Stimulated activated CD4-positive, alpha-beta T cell treated with anti-CD3 and anti-CD28 coated beads, Interleukin-2, amount 100 ng/mL, for 48 hours (primary cell): Measurements from ENCODE around the gene CREBRF.
A peak's percentile ranks its signal among the peaks of the same experiment; 100 is the strongest.
"Not testable (repeated sequence)": the region's sequence is repeated elsewhere in the genome, so short reads cannot be mapped to it uniquely, and the experiment has no call there.

Source experiments
- DNase-seq, 2 donors: peaks; one replicate each; pipeline ENCODE4 v3.0.0-alpha.2; 2020

CREBRF gene

DNA sequence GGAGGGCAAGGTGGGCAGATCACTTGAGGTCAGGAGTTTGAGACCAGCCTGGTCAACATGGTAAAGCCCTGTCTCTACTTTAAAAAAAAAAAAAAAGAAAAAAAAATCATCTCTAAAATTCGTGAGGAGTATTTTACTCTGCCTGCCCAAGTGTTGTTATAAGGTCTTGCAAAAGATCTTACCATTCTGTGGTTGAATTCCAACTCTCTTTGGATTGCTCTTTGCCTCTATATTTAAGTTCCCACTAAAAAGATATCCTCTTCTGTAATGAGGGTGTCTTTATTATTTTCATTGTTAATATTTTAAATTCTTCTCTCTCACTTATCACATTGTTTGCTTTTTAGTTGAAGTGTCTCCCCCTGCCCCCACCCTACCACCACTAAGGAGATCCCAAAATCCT lies 33.4 kb downstream of the CREBRF start:
- DNase-seq = no peak

DNA sequence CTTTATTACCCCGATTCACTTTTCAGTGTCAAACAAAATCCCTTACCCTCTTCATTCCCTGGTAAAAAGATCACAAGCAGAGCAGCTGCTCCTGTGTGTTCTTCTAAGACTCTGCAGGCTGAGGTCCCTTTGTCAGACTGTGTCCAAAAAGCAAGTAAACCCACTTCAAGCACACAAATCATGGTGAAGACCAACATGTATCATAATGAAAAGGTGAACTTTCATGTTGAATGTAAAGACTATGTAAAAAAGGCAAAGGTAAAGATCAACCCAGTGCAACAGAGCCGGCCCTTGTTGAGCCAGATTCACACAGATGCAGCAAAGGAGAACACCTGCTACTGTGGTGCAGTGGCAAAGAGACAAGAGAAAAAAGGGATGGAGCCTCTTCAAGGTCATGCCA lies 34.5 kb downstream of the CREBRF start:
- no peak for DNase-seq

DNA sequence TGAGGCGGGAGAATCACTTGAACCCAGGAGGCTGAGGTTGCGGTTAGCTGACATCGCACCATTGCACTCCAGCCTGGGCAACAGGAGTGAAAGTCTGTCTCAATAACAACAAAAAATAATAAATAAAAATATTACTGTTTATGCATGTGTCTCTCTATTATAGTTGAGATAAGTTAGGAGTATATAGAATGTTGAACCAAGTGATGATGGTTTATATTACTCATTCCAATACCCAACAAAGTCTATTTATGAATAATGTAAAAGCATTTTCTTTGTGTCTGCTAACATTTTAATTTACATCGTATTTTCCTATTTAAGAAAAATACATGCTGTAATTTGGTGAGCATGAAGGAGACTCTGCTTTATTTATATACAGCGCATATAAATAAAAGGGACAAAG lies 35.8 kb downstream of the CREBRF start:
- DNase-seq = no peak

DNA sequence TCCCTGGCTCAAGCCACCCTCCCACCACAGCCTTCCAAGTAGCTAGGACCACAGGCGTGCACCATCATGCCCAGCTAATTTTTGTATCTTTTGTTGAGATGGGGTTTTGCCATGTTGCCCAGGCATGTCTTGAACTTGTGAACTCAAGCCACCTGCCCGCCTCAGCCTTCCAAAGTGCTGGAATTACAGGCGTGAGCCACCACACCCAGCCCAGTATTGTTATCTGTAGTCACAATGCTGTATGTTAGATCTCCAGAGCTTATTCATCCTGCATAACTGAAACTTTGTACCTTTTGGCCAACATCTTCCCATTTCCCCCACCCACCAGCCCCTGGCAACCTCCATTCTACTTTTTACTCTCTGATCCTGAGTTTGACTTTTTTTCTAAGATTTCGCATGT lies 37.5 kb downstream of the CREBRF start:
- DNase-seq = no peak

DNA sequence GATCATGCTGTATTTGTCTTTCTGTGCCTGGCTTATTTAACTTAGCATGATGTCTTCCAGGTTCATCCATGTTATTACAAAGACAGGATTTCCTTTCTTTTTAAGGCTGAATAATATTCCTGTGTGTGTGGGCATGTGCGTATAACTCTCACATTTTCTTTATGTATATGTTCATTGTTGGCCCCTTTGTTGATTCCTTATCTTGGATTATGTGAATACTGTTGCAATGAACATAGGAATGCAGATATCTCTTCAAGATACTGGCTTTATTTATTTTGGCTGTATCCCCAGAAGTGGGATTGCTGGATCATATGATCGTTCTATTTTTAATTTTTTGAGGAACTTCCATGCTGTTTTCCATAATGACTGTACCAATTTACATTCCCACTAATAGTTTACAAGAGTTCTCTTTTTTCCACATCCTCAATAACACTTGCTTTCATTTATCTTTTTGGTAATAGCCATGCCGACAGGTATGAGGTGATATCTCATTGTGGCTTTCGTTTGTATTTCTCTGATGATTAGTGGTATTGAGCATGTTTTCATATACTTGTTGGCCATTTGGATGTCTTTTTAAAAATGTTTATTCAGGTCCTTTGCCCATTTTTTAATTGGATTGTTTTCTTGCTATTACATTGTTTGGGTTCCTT lies 38.0 kb downstream of the CREBRF start:
- DNase-seq = no peak

DNA sequence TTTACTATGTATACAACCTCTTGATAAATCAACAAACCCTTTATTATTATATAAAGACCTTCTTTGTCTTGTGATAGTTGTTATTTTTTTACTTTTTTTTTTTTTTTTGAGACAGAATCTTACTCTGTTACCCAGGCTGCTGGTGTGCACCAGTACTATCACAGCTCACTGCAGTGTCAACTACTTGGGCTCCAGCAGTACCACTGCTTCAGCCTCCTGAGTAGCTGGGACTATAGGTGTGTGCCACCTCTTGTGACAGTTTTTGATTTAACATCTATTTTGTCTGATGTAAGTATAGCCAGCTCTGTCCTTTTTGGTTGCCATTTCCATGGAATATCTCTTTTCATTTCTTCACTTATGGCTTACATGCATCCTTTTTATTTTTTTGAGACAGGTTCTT lies 42.6 kb downstream of the CREBRF start:
- no peak for DNase-seq

DNA sequence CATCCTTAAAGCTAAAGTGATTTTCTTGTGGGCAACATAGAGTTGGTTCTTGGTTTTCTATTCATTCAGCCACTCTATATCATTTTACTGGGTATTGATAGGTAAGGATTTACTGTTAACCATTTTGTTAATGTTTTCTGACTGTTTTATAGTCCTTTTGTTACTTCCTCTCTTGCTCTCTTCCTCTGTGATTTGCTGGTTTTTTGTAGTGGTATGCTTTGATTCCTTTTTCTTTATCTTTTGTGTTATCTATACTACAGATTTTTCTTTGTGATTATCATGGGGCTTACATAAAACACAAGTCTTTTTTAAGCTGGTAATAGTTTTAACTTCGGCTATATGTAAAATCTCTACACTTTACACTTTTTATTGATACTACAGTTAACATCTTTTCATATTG lies 43.3 kb downstream of the CREBRF start:
- DNase-seq = no peak

DNA sequence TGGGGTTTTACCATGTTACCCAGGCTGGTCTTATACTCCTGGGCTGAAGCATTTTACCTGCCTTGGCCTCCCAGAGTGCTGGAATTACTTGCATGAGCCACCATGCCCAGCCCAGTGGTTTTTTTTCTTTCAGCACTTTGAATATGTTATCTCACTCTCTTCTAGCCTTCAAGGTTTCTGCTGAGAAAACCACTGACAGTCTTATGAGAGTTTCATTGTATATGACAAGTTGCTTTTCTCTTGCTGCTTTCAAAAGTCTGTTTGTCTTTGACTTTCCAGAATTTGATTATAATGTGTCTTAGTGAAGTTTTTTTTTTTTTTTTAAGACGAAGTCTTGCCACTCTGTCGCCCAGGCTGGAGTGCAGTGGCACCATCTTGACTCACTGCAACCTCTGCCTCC lies 45.1 kb downstream of the CREBRF start:
- no peak for DNase-seq

DNA sequence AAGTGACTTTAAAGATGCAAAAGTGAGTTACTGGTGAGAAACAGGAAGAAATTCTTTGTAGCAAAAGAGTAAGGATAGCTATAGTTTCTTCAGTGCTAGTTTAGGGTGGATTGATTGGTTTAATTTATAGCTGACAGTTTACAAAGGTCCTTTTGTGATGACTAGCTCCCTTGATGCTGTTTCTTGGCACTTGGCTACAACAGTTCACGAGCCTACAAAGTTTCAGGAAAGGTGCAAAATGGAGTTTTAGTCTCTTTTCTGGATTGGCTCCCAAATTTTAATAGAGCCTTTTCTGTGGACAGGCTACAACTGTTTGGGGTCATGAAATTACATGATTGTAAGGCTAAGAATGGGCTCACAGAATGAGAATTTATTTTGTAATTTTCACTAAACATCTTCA lies 47.3 kb downstream of the CREBRF start:
- DNase-seq = no peak

DNA sequence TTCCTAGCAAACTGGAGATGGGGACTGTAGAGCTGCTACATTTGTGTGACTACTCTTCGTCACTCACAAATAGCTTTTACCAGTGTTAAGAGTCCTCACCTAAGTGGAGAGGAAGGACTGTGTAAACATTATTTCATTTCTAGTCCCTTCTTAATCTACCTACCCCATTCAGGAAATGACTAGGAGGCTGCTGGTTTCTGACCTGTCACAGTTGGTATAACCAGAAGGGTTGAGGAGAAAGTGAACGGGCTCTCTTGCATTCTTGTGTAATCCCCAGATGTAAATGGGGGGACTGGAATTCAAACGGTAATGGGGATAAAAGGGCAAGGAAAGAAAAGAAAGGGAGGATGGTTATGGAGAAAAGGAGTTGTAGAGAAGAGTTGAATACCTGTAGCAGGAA lies 52.8 kb downstream of the CREBRF start:
- DNase-seq = no peak

DNA sequence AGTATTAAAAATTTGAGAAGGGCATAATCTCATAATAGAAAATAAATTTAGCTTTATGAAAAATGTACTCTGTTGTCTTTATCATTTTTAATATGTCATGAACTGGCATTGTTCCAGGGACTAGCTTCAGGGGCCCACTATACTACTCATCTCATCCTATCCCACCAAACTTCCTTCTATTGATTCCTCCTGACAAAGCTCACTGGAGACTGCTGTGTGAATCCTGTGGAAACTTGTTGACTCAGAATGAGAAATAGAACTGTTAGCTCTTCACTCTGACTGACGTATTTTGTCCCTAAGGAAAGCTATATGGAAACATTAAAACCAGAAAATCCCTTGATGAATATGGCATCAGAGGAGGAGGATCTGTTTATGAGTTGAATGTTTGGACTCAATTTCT lies 58.4 kb downstream of the CREBRF start:
- DNase-seq = no peak

DNA sequence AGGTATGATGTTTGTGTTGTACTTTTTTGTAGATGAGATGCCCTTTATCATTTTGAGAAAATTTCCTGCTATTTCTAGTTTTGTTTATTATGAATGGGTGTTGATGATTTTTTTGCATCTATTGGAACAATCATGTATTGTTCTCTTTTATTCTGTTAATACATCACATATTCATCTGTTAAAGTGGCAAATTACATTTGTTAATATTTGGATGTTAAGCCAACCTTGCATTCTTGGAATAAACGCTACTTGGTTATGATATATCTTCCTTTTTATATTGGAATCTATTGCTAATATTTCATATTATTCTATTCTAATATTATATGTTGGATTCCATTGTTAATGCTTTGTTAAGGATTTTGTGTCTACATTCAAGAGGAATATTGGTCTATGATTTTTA lies 63.6 kb downstream of the CREBRF start:
- DNase-seq = no peak

DNA sequence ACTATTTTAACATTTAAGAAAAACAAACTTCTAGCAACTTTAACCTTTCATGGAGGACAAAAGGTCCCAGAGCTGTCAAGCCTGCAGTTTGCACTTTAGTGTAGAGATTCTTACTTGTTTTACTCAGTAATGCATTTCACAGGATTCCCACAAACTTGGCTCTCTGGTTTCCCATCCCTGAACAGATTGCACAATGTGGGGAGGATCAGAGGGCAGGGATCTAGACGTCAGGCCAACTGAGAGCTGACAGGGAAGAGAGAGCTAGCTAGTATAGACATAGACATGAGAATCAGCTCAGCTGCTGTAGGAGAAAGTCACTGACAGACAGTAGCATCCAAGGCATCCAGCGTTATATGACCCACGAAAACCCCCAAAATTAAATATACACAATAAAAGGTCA lies 67.3 kb downstream of the CREBRF start:
- no peak for DNase-seq

DNA sequence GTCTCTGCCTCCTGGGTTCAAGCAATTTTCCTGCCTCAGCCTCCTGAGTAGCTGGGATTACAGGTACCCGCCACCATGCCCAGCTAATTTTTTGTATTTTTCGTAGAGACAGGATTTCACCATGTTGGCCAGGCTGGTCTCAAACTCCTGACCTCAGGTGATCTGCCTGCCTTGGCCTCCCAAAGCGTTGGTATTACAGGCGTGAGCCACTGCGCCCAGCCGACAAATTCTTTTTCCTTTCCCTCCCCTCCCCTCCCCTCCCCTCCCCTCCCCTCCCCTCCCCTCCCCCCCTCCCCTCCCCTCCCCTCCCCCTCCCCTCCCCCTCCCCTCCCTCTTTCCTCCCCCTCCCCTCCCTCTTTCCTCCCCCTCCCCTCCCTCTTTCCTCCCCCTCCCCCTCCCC lies 76.0 kb downstream of the CREBRF start:
- not testable (repeated sequence) for DNase-seq

DNA sequence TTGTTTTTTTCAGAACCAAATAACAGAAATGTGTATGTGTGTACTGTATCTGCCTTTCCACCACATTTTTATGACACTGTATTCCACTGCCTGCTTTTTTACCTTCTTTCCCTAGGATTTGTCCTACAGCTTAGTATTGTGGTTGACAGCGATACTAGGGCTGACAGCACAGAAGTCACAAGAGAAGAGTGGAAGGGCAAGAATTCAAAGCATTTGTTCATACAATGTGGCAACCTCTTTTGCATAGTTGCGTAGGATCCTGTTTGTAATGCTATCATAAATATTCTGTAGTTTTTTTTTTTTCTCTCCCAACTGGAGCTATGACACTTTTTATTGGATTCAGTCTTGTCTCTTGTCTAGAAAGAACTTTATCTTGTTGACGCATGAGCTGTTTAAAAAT lies 82.6 kb downstream of the CREBRF start:
- no peak for DNase-seq

DNA sequence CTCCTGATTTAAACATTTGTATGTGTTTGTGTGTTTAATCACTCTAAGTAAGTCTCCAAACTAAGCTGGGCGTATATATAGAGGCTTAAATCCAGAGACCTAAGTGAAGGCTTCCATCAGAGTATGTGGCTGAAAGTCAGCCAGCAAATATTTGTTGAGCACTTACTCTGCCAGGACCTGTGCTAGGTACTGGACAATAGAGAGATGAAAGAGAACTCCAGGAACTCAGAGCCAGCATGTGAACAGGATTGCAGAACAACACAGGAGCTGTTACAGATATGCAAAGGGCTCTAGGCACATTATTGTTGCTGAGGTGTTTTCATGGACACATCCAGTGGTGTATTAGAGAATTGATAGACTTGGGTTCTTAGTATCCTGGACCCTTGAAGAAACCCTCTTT lies 83.5 kb downstream of the CREBRF start:
- no peak for DNase-seq

DNA sequence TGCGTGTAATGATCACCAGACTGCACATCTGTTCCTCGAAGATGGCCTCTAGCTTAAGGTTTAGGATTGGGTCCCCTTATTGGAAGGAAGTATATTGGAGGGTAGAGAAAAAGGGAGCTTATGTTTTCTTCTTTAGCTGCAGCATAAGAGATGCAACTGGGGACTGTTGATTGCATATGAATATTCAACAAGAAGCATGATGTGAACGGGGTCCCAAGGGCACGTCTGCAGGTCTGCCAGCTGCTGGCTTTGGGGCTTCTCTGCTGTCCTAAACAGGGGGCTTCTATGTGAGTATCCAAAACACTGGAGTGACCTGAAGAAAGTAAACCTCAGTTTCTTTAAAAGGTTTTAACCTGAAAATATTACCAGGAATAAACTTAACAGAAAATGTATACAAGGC lies 84.6 kb downstream of the CREBRF start:
- DNase-seq = no peak

DNA sequence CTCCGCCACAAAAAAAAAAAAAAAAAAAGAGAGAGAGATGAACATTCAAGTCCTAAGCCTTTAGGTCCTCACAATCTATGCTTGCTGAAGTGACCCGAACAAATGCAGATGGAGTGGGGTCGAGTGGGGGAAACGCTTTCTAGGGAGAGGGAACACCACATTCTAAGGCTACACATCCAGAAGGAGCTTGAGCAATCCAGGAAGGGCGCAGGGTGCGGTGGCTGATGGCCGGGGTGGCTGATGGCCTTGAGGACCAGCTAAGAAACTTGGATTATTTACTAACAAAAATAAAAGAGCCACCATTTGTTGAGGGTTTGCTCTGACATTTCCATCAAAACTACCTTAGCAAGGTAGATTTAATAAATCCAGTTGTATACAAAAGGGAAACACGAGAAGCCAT lies 87.4 kb downstream of the CREBRF start:
- DNase-seq = no peak

DNA sequence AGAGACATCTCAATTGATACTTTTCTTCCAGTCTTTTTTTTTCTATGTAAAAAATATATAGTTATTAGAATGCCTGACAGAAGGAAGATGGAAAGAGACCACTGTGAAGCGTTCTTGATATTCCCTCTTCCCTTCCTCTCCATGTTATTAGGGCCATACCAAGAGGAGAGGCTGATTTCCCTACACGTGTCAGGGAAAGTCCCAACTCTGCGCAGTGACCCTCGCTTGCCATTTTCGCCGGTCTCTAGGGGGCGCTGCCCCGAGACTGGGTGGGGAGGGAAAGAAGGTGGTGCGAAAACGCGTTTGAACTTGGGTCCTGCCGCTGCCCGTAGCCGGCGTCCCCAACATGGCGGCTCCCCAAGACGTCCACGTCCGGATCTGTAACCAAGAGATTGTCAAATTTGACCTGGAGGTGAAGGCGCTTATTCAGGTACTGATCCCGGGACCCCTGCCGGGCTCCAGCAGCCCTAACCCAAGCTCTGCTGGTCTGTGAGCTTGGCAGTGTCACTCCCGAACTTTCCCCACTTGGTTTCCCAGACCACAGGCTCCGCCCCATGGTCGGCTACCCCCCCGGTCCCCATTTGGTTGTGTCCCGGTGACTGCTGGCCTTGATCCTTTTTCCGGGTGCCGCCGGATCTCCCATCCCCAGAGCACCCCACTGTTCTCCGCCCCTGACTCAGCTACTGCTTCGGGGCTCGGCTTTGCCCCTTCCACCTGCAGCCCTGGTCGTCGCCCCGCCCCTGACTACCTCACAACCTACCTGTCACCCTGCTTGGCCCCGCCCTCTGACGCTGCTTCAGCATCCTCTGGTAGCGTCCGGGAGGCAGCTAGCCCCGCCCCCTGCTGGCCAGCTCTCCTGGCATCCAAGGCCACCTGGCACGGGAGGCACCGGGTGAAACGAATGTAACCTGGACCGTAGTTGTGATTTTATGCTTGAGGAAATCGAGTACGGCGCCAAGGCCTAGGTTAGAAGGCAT lies 88.3 kb downstream of the CREBRF start, which contains the start of gene BNIP1:
TSS of gene BNIP1 (plus strand) at position 332 of the 977 bp plus-strand sequence. CDS start at position 347, 15 bp downstream.
- DNase-seq = peak; percentile 98 to 99

DNA sequence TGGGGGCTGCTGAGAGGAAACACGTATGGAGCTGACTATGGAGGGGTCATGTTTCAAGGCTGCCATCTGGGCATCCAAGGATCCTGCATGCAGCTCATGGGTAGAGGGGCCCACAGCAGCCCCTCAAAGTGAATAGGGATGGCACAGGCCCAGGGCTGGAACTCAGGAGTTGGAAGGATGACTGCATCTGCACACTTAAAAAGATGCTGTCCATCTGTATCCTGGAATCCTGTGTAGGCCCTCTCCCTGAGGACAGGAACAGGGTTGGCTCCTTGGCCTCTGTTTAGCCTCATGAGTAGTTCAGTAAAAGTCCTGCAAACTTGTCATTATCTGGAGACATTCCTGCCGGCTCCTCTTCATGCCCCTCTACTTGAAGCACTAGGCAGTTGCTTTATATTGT lies 92.2 kb downstream of the CREBRF start:
- DNase-seq = no peak

DNA sequence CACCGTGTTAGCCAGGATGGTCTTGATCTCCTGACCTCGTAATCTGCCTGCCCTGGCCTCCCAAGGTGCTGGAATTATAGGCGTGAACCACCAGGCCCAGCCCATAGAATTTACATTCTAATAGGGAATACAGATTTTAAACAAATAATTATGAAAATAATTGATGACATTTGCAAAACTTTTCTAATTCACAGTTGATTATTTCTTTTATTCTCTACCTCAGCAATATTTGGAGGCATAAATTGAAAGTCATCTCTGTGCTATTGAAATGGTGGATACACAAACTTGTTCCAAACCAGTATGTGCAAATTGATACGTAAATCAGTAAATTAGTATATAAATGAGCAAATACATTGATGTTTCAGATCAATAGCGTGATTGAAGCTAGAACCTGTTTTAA lies 96.4 kb downstream of the CREBRF start:
- no peak for DNase-seq

DNA sequence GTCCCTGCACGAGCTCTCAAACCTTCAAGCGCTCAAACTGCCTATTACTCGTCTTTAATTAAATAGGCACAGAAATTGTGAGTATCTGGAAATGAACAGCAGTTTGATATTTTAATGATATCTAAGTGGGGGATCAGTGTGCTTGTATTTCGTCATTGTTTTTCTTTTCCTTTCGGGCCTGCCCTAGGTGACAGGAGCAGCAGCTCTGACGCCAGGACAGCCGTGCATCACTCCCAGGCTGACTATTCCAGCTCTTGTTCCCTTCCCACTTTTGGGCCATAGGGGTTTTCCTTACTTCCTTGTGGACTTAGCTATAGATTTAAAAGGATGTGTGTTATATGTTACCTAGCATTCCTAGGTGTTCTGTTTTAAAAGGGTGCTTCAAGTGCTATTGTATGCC lies 97.7 kb downstream of the CREBRF start:
- no peak for DNase-seq

DNA sequence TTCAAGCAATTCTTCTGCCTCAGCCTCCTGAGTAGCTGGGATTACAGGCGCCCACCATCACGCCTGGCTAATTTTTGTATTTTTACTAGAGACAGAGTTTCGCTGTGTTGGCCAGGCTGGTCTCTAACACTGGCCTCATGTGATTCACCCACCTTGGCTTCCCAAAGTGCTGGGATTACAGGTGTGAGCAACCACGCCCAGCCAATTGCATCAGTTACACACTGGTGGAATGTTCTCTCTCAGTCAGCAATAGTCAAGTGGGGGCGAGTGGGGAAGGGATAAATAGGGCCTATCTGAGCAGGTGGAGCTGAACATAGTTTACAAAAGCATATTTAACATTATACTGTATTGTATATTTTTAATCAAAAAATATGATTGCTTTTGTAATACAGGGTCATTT lies 98.5 kb downstream of the CREBRF start:
- not testable (repeated sequence) for DNase-seq

DNA sequence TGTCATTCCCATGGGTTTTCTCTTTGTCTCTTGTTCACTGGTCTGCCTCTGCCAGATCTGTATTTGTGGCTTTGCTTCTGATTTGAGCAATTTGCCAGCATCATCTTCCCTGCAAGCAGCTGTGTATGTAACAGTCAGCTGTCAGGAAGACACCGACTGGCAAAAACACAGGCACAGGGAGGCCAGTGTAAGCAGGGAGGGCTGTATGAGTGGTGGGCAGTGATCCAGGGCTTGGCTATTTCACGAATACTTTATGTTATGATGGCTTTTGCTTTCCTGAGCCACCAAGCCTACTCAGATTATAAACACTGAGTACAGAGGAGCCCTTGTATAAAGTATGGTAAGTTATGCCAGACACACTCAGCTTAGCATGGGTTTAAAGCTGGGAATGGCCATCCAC lies 99.8 kb downstream of the CREBRF start:
- DNase-seq = no peak
